HG02870 (cell line): ENCODE results near the gene STK11.
A peak's percentile ranks its signal among the peaks of the same experiment; 100 is the strongest.
"Not testable (repeated sequence)": the region's sequence is repeated elsewhere in the genome, so short reads cannot be mapped to it uniquely, and the experiment has no call there.

Experiments
- ATAC-seq: cut with Tn5 transposase; IDR thresholded peaks from one replicate; pipeline ENCODE4 v1.9.1; 2021; ENCODE audit warnings: mild to moderate bottlenecking, moderate library complexity; ENCODE audit not compliant: unreplicated experiment

STK11 gene

GRCh38 chr19:1235625-1236538 lies 30.3 kb downstream of the STK11 start:
- no peak for ATAC-seq

- no peak for ATAC-seq
These were observed 31.0 kb downstream of the STK11 start for GRCh38 chr19:1236576-1236975.

GRCh38 chr19:1237027-1237659 lies 31.6 kb downstream of the STK11 start:
- ATAC-seq, result no peak

GRCh38 chr19:1237754-1238368 lies 32.3 kb downstream of the STK11 start, which contains the start of gene CBARP:
CBARP (minus strand) TSS chr19:1238005; CDS start chr19:1236100, 1,905 bp downstream.
- ATAC-seq, result no peak

- no peak for ATAC-seq
These were observed 33.1 kb downstream of the STK11 start for GRCh38 chr19:1238369-1239303.

GRCh38 chr19:1239420-1239795 lies 33.8 kb downstream of the STK11 start:
- no peak for ATAC-seq

- ATAC-seq, result no peak
These were observed 34.5 kb downstream of the STK11 start for GRCh38 chr19:1239796-1240737.

- no peak for ATAC-seq
These were observed 35.3 kb downstream of the STK11 start for GRCh38 chr19:1240925-1241324.

GRCh38 chr19:1241417-1242095 lies 36.0 kb downstream of the STK11 start, which contains the start of gene ATP5F1D:
ATP5F1D (plus strand) TSS chr19:1241751; CDS start chr19:1241851, 100 bp downstream.
- ATAC-seq, result peak; percentile 45

- no peak for ATAC-seq
These were observed 38.5 kb downstream of the STK11 start for GRCh38 chr19:1243768-1244692.

GRCh38 chr19:1244693-1245451 lies 39.3 kb downstream of the STK11 start:
- ATAC-seq, result no peak

- no peak for ATAC-seq
These were observed 40.1 kb downstream of the STK11 start for GRCh38 chr19:1245494-1246264.

GRCh38 chr19:1246265-1247087 lies 40.9 kb downstream of the STK11 start:
- ATAC-seq, result not testable (repeated sequence)

- ATAC-seq, result no peak
These were observed 42.2 kb downstream of the STK11 start for GRCh38 chr19:1247748-1248138.

GRCh38 chr19:1248139-1248785 lies 42.7 kb downstream of the STK11 start, which contains the start of gene MIDN:
MIDN (plus strand) TSS chr19:1248583; CDS start chr19:1250297, 1,714 bp downstream.
- ATAC-seq, result peak; percentile 17
